NCI-H526 treated with DMSO at 0.1 percent for 48 hours (cell line): ENCODE results near the gene TOMM22.
"Not testable (repeated sequence)": the region's sequence is repeated elsewhere in the genome, so short reads cannot be mapped to it uniquely, and the experiment has no call there.

Experiments
- DNase-seq: peaks from one replicate; lab custom pipeline; 2025; lab: John Stamatoyannopoulos, UW

Gene TOMM22

DNA sequence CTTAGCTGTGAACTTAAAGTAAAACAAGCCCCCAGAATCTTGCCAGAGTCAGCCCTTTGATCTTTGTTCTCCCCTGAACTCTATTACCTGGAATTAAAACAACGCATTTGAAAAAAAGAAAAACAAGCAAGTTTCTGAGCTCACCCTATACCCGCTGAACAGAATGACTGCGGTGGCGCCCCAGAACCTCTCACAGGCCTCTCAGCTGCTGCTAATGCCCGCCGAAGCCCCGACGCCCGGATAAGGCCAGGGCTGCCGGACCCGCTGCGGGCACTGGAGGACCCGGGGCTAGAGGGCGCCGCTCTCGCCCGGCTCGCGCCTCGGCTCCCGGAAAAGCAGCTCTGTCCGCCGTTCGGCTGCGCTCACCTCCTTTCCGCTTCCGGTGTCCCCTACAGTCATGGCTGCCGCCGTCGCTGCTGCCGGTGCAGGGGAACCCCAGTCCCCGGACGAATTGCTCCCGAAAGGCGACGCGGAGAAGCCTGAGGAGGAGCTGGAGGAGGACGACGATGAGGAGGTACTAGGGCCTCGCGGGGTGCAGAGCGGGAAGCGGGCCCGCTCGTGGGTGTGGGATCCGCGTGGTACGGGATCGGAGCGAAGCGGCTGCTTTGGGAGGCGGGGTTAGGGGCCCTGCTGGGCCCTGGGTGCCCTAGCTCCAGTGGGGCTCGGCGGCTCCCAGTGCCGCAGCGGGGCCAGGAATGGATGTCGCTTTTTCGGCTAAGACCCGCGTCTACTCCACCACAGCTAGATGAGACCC is at the start of gene TOMM22:
TOMM22 (plus strand) TSS at position 376 of the 754 bp plus-strand sequence; CDS start at position 398, 22 bp downstream.
- peak; percentile 49 for DNase-seq

DNA sequence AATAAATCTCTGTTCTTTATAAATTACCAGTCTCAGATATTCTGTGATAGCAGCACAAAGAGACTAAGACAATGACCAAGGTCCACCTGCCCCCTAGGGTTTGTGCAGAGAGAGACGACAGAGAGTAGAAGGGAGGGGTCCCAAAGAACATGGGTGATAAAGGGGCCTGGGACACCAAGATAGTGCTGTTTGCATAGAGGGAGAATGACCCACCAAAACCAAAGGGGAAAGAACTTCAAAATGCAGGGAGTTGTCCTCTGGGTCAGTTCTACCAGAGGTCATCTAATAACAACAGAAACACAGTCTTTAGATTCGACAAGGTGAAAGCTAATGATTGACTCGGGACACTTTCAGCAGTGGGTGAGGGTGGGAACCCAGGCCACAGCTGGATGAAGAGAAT is 49.2 kb upstream of the TOMM22 start:
- no peak for DNase-seq

DNA sequence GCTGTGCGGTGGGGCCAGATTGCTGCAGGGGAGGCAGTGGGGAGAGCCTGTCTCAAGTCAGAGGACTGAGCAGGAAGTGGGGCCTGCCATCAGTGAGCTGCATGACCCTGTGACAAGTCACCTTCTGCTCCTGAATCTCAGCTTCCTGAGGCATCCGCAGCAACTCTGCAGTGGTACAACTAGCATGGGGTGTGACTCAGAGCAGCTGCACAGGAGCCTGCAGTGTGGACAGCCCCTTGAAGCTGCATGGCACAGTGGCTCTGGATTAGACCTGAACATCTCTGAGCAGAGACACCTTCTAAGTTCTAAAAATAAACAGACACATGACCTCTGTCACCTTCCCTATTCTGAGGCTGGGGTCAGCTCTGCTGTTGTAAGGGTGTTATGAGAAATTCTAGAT is 43.5 kb upstream of the TOMM22 start:
- no peak for DNase-seq

DNA sequence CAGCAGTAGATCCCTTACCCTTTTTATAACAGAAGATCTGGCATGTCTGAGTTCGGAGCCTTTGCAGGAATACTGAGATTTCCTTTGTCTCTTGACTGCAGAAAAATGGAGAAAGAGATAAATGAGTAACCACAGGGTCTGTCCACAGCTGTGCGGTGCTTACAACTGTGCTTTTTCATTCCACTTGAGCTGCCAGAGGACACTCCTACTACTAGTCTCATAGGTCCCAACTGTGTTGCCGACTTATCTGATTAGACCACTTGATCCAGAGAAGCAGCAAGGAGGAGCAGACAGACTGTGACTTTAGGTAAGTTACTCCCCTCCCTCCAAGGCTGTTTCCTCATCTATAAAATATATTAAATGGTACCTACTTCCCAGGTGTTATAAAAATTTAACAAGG is 43.0 kb upstream of the TOMM22 start:
- DNase-seq = no peak

DNA sequence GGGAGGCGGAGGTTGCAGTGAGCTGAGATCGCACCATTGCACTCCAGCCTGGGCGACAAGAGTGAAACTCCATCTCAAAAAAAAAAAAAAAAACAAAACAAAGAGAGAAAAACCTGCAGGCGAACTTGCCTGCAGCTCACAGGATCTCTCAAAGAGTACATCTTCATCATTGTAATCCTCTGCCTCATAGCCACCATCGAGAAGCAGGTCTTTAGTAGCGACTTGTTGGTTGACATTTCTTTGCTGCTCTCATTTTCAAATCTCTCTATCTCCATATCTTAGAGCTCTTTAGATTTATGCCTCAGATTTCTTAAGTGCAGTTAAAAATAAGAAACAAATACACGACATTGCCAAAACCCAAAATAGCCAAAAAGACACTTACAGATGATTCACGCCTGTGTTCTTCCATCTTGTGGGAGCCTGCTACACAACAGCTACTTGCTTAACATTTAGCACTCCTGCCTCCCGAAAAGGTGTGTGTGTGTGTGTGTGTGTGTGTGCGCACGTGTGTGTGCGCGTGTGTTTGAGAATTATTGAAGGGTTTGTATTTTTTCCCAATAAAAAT is 40.2 kb upstream of the TOMM22 start:
- DNase-seq = no peak

DNA sequence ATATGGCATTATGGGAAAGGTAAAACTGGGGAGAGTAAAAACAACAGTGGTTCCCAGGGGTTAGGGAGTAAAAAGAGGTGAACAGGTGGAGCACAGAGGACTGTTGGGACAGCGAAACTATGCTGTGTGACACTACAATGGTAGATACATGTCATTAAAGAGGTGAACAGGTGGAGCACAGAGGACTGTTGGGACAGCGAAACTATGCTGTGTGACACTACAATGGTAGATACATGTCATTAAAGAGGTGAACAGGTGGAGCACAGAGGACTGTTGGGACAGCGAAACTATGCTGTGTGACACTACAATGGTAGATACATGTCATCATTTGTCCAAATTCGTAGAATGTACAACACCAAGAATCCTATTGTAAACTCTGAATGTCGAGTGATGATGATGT is 37.5 kb upstream of the TOMM22 start:
- not testable (repeated sequence) for DNase-seq

DNA sequence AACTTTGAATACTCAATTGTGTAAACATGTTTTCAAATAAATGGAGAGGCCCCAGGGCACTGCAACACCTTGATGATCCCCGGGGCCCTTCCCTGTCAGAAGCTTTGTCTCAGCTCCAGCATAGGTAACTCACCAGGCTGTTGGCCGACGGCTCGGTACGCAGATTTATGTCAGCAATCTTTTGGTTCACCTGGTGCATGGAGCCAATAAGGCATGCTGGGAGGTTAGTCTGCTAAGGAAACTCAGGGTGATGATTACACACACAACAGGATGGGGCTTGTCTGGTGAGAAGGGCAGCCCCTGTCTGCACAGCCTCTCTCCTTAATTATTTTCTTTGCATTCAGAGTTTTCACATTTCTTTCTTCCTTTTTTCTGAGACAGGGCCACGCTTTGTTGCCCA is 36.3 kb upstream of the TOMM22 start:
- DNase-seq = no peak

DNA sequence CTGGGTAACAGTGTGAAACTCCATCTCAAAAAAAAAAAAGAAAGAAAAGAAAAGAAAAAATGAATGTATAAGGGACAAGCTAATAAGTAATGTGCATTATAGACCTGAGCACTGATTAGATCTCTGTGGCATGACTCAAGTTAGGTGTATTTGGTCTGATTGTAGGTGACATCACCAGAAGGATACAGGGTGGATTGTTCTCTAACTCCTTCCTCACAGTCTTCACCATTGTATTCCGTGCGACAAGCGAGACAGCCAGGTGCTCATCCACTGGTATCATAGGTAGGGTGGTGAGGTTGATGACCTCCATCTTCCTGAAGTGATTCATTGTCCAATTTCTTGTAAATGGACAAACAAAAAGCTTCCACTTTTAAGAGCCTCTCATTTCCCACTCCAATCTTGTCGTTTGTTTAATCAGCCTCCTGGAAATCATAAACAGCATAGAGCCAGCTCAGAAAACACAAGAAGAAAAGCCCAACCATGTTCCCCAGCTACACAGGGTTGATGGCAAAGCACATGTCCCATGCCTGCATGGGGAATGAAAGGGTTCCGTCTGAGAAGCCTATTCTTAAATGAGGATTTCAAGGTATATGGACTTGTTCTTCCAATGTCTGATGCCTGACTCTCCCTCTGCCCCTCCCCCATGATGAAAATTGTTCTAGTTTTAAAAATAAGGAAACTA is 31.8 kb upstream of the TOMM22 start:
- no peak for DNase-seq

DNA sequence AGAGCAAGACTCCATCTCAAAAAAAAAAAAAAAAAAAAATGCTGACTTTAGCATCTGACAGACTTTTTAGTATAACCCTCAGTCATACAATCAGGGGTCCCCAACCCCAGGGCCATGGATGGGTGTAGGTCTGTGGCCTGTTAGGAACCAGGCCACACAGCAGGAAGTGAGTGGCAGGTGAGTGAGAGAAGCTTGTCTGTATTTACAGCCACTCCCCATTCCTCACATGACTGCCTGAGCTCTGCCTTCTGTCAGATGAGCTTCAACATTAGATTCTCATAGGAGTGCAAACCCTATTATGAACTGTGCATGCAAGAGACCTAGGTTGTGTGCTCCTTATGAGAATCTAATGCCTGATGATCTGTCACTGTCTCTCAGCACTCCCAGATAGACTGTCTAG is 28.9 kb upstream of the TOMM22 start:
- no peak for DNase-seq

DNA sequence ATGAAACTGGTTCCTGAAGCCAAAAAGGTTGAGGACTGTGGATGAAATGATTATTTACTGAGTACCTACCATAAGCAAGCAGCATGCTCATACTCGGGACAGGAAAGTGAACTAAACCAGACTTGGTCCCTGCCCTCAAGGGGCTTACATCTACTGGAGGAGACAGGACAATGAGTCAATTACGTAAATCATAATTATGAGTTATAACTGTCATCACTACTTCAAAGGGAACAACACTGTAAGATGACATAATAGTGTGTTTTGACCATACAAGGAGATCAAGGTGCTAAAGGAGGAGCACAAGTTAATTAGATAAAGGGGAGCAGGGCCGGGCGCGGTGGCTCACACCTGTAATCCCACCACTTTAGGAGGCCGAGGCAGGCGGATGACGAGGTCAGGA is 28.0 kb upstream of the TOMM22 start:
- no peak for DNase-seq

DNA sequence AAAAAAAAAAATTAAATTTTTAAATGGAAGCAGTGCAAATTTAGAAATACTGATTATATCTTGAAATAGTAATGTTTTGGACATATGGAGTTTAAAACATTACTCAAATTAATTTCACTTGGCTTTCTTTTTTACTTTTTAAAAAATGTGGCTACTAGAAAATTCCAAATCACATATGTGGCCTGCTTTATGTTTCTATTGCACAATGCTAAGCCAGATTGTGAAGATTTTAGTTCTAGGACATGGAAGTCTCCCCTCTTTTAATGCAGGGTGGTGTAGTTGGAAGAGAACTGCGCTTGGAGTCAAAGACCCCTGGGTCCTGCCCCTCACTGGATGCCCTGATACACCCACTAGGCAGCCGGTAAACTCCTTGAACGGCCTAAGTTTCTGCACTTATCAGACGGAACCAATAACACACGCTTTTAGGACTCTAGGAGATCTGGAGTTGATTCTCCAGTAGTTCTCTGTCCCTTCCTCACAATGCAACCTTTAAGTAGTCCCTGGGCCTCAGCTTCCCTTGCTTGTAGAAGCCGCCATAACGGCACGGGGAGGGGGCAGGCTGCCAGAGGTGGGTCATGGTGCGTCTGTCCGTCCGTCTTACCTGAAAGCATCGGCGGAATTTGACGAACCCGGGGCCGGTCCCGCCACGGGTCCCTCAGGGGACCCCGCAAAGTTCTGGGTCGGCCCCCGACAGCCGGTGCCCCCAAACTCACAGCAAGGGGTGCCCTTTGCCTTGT is 26.1 kb upstream of the TOMM22 start:
- DNase-seq = no peak

DNA sequence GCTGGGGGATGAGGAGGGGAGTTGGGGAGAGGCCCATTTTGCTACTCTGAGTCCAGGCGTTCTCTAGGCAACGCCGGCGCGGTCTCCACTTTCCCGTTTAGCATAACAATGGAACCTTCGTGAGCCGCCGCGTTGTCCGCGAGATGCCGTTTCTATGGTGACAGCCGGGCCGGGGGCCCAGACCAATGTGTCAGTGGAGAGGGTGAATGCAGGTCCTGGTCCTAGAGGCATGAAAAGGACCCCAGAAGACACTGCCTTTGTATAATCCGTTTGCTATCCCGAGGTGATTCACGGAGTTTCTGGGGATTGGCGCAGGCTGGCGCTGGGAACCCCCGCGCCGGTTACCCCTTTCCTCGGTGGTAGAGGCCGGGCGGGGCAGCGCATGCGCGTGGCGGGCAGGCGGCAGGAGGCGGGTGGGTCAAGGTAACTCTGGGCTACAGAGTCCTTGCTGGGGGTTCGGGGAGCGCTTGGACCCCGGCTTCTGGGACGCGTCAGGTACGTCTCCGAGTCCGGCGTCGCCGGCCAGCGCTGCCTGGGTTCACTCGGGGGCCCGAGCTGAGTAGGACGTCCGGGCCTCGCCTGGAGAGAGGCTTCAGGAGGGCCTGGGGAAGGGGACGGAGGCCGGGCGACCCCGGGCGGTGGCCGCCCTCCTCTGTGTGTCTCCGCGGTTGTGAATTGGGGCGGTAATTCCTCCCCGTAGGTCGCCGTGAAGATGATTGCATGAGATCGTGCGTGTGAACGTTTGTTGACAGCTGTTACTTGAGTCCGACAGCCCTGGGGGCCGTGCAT is 25.3 kb upstream of the TOMM22 start, which contains the start of the genes CBY1 and FAM227A:
CBY1 (plus strand) TSS at position 383 of the 789 bp plus-strand sequence. CDS start 11,417 bp downstream, outside the sequence.
FAM227A (minus strand) TSS at position 137 of the 789 bp plus-strand sequence. CDS start 6,224 bp downstream, outside the sequence.
- DNase-seq = peak; percentile 74

DNA sequence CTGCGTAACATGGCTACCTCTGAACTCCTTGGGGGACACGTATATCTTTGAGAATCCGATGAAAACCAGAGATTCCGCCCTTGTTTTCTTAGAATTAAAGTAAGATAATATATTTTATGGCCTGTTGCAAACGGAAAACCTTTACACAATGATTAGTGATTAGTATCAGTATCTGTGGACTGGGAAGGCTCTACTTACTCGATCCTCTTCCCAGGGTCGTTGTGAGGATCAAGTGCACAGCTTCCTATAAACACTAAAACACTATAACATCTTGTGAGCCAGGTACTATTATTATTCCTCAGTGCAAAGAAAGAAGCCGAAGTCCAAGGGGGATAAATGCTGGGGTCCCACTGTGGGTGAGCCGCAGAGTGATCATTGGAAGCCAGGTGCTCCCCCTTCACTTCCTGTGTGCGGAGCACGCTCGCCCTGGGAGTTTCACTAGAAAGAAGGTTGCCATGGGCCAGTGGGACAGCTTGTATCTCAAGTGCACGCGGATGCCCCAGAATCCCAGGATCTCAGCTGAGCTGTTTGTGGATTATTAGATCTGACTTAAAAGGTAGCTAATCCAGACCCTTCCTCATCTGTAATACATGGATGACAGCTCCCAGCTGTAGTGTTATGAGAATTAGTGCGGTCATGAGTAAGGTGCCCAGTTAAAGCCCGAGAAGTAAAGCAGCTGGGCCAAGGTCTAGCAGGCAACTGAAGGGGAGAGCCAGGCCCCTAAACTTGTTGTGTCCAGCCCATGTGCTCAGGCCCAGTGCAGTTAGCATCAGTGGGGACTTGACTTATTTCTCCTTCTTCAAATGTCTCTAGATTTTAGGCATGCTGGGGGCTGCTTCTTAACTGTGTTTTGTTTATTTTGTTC is 24.5 kb upstream of the TOMM22 start:
- peak; percentile 2 for DNase-seq

DNA sequence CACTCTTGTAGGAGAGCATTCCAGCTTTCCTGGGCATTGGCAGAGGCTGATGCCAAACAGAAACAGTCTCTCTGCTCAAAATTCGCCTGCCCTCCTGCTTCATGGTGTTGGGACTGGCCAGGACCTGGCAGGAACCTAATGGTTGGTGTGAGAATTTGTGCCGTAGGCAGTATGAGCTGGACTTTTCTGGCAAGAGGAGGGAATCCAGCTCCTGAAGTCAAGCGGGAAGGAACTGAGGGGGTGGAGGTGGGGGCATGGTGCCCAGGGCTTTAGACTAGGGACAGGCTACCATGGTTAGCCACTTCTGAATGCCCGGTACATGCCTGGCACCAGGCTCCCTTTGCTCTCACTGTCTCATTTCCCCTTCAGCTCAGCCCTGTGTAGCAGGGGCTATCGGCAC is 6.9 kb upstream of the TOMM22 start:
- no peak for DNase-seq

DNA sequence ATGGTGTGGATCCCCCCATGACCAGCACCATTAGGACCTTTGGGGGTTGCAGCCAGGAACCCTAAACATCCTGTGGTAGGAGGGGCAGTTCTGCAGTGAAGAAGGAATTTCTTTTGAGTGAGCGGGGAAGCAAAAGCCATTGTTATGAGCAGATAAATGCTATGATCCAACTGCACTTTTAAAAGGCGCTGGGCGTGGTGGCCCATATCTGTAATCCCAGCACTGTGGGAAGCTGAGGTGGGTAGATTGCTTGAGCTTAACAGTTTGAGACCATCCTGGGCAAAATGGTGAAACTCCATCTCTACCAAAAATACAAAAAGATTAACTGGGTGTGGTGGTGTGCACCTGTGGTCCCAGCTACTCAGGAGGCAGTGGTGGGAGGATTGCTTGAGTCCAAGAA is 5.9 kb upstream of the TOMM22 start:
- DNase-seq = no peak

DNA sequence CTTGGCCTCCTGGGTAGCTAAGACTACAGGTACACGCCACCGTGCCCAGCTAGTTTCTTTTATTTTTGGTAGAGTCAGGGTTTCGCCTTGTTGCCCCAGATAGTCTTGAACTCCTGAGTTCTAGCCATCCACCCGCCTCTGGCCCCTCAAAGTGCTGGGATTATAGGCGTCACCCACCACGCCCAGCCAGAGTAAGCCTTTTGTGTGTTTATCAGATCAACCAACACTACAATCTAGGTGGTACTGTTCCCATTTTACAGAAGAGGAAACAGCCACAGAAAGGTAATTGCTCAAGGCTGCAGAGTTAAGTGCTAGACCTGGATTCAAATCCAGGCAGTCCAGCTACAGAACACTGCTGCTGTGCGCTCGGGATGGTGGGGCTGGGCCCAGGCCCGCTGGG is 3.1 kb downstream of the TOMM22 start:
- DNase-seq = no peak

DNA sequence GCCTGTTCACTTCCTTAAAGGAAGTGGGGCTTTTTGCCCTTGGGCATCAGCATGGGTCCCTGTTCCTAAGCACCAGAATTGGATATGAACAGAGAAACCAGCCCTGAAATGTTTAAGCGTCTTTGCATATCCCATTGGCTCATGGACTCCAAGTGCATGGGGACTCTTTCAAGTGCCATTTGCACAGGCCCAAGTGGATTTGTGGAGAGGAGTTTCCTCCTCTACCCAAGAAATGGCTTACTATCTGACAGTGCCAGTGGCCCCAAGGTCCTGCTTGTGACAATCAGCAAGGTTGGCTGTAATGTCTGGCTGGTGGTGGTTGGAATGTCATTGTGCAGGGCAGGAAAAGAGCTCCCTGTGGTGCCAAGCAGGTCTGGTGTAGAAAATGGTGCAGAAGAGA is 4.0 kb downstream of the TOMM22 start:
- no peak for DNase-seq

DNA sequence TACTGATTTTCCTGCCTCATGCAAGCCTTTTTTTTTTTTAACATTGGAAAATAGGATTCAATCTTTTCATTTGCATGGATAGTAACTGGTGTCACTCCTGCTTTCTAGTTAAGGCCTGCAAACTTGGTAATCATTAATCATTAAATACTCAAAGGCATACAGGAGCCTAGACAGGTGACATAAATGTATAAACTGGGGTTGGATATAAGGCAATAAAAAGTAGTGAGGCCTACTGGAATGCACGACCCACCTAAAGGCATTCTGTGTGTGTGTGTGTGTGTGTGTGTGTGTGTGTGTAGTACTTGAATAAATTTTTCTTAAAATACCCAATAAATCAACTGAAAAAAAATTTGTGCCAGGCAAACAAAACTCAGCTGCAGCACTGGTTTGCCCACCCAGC is 7.9 kb downstream of the TOMM22 start:
- DNase-seq = no peak

DNA sequence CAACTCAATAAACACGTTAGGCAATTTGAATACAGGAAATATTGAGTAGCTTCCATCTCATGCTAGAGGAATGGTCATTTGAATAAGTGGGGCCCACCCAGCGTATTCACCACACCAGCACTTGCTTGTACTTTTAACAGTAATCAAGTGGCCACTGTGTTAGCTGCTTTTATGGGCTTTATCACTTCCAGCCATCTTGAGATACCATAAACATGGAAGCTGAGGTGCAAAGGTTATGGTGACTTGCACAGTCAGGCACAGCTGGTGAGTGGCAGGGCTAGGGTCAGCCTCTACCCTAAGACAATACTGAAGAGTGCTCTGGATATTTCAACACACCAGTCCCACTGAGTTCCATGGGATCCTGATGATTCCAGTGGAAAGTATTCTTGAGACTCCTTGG is 12.3 kb downstream of the TOMM22 start:
- DNase-seq = peak; percentile 33

DNA sequence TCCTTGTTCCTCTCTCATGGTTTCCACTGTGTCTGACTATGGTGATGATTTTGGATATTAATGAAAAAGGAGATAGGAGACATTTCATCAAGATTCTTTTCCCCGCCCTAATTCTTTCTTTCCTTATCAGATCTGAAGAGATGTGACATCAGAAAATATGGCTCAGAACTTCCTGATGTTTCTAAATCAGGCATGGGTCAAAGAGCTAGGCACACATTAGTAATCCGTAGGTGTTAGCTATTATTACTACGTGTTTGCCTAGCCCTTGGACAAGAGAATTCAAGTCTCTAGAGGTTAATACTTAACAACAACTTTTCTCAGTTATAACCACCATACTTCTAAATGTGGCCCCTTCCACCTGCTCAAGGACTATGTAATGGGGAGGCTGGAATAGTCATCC is 13.2 kb downstream of the TOMM22 start:
- no peak for DNase-seq
